ENCODE measurements around the gene SMAD3. TPM values are rescaled to one million over a fixed set of nuclear protein-coding genes. Genes with fewer than 3 reads are reported as not detected.
A peak's percentile ranks its signal among the peaks of the same experiment; 100 is the strongest.

SMAD3 gene
- total RNA-seq, 1 donor from 2014 or later = 53.5 TPM

DNA sequence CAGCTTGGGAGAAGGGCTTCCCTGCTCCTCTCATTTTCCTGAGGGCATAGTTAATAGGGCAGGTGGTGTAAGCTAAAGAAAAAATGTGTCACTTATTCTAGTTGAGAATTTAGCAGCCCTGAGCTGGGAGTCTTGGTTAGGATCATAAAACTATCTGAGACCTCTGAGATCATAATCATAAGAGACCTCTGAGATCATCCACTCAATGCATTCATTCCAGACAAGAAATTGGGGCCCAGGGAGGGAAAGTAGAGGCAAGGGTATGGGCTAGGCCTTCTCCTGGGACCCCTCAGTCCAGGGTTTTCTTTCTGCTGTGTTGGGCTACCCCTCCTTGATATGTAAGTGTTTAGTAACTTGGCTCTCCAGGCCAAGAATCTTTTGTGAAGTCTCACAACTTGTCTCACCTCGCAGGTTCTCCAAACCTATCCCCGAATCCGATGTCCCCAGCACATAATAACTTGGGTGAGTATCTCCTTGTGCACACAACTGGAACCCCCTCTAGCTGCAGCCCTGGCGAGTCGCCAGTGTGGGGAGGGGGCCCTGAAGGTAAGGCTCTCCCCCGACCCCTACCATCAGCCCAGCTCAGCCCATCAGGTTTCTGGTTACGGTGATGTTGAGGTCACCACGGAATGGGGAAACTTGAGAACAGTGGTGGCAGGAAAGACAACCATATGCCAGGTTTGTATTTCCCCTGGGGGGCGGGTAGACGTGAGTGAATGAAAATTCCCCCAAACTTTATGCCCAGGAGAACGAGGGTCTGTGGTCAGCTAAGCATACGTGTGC is 104.9 kb downstream of the SMAD3 start:
- H3K4me3 ChIP-seq = no peak overlapping the region
- peaks cover 54% of the 10 kb centered on the region for H3K4me1 ChIP-seq
- H3K27me3 ChIP-seq = no peaks in the 10 kb centered on the region
- H3K9me3 ChIP-seq = no peaks in the 10 kb centered on the region
- intact Hi-C loops (cut with DNase I) = no loop called here
- DNase-seq (ENCODE audit: extremely low spot score in 2 of 2) = no peak
- peaks cover 0 to 43% of the 10 kb centered on the region in 2 donors for H3K36me3 ChIP-seq
- peak overlapping the region; percentile 17 for H3K27ac ChIP-seq
- TF ChIP-seq, protein P1, sequence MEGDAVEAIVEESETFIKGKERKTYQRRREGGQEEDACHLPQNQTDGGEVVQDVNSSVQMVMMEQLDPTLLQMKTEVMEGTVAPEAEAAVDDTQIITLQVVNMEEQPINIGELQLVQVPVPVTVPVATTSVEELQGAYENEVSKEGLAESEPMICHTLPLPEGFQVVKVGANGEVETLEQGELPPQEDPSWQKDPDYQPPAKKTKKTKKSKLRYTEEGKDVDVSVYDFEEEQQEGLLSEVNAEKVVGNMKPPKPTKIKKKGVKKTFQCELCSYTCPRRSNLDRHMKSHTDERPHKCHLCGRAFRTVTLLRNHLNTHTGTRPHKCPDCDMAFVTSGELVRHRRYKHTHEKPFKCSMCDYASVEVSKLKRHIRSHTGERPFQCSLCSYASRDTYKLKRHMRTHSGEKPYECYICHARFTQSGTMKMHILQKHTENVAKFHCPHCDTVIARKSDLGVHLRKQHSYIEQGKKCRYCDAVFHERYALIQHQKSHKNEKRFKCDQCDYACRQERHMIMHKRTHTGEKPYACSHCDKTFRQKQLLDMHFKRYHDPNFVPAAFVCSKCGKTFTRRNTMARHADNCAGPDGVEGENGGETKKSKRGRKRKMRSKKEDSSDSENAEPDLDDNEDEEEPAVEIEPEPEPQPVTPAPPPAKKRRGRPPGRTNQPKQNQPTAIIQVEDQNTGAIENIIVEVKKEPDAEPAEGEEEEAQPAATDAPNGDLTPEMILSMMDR (IDR thresholded peaks at IDR 0.05) = no peak
- TF ChIP-seq POLR2A (IDR thresholded peaks at IDR 0.05) (no peak), POLR2AphosphoS5 (IDR thresholded peaks at IDR 0.05; ENCODE audit: insufficient read depth in 1 of 2, low read depth in 1 of 2) (no peak)

DNA sequence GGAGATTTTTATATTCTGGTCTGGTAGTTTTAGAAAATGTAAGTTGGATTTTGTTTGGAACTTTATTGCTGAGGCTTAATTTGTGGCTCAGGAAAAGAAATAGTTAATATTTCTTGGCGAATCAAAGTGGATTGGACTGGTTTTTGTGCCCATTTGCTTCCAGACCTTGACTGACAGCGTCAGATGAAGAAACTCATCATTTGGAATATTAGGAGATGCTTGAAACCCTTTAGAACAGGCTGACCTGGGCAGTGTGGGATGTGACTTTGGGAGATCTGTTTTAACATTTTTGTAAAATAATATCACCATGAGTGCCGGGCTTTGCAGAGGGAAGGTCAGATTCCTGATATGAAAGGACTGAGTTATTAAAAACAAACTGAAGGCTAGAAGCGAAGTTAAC is 106.1 kb downstream of the SMAD3 start:
- no peak for DNase-seq (ENCODE audit: extremely low spot score in 2 of 2)
- intact Hi-C loops (cut with DNase I) = no loop called here
- Histone ChIP-seq H3K4me1 (peaks cover 54% of the 10 kb centered on the region), H3K4me3 (no peak overlapping the region), H3K36me3 (peaks cover 0 to 42% of the 10 kb centered on the region in 2 donors), H3K27ac (no peak overlapping the region), H3K27me3 (no peaks in the 10 kb centered on the region), H3K9me3 (no peaks in the 10 kb centered on the region)
- TF ChIP-seq POLR2AphosphoS5 (IDR thresholded peaks at IDR 0.05; ENCODE audit: insufficient read depth in 1 of 2, low read depth in 1 of 2) = no peak

DNA sequence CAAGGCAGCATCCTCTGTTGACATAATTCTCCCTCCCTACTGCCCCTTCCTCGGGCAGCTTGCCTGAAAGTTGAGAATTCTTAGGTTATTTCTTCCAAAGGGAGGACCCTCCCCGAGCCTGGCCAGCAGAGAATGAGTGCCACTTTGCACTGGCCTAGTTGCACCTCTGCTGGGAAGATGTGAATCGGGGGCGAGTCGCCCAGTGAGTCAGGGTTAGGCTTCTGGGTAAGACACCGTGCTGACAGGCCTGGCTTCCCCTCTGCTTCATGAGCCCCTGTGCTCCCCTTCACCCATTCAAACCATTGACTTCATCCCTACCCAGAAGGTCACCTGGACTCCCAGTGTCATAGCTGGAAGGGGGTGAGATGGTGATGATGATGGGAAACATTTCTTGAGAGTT is 106.8 kb downstream of the SMAD3 start:
- H3K27me3 ChIP-seq = no peaks in the 10 kb centered on the region
- DNase-seq (ENCODE audit: extremely low spot score in 2 of 2) = no peak
- no peaks in the 10 kb centered on the region for H3K9me3 ChIP-seq
- H3K27ac ChIP-seq = no peak overlapping the region
- H3K4me1 ChIP-seq = peaks cover 54% of the 10 kb centered on the region
- intact Hi-C loops (cut with DNase I) = no loop called here
- H3K36me3 ChIP-seq = peaks cover 0 to 37% of the 10 kb centered on the region in 2 donors
- no peak overlapping the region for H3K4me3 ChIP-seq
- no peak for TF ChIP-seq POLR2AphosphoS5 (IDR thresholded peaks at IDR 0.05; ENCODE audit: insufficient read depth in 1 of 2, low read depth in 1 of 2)
- TF ChIP-seq POLR2A (IDR thresholded peaks at IDR 0.05) = no peak
- TF ChIP-seq, protein P1 (IDR thresholded peaks at IDR 0.05) = no peak

DNA sequence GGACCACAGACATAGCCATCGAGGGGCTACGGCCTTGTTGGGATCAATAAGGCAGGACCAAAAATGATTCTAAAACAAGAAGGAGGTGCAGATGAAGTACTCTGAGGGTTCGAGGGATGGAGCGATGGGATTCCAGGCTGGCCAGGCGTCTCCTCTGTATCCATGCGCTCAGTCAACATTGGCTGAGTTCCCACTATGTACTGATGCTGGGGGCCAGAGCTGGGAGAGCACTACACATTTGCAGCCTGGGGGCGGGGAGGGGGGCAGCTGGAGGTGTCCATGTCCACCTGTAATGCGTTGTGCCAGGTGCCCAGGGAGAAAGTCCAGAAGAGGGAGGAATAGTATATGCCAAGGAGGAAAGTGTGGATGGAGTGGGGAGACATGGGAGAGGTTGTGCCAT is 107.6 kb downstream of the SMAD3 start:
- Histone ChIP-seq H3K9me3 (no peaks in the 10 kb centered on the region), H3K4me1 (peaks cover 52% of the 10 kb centered on the region), H3K27me3 (no peaks in the 10 kb centered on the region), H3K36me3 (peaks cover 0 to 37% of the 10 kb centered on the region in 2 donors), H3K4me3 (no peak overlapping the region), H3K27ac (no peak overlapping the region)
- intact Hi-C loops (cut with DNase I) = no loop called here
- no peak for DNase-seq (ENCODE audit: extremely low spot score in 2 of 2)
- no peak for TF ChIP-seq POLR2AphosphoS5 (IDR thresholded peaks at IDR 0.05; ENCODE audit: insufficient read depth in 1 of 2, low read depth in 1 of 2)
- TF ChIP-seq, protein P1 (IDR thresholded peaks at IDR 0.05) = no peak
- no peak for TF ChIP-seq POLR2A (IDR thresholded peaks at IDR 0.05)

DNA sequence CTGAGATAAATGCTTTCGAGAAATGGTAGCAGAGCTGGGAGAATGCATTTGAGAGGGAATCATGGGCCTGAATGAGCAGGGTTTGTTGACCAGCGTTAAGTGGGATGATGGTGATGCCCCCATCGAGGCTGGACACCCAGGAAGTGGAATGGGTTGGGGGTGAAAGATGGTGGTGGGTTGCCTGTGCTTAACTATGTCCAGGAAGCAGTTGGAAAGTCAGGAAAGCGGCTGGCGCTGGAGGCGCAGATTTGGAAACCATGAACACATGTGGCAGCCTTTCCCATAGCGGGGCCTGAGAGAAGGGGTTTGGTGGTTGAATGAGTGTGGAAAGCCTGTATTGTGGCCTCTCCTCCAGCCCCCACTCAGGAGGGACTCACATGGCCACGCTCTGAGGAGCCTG is 108.4 kb downstream of the SMAD3 start:
- intact Hi-C loops (cut with DNase I) = no loop called here
- no peak for DNase-seq (ENCODE audit: extremely low spot score in 2 of 2)

More for the DNA sequence above, 108.4 kb downstream of the SMAD3 start:
- Histone ChIP-seq H3K4me3 (no peak overlapping the region), H3K9me3 (no peaks in the 10 kb centered on the region), H3K27ac (no peak overlapping the region), H3K36me3 (peaks cover 0 to 33% of the 10 kb centered on the region in 2 donors), H3K4me1 (peaks cover 52% of the 10 kb centered on the region), H3K27me3 (no peaks in the 10 kb centered on the region)
- TF ChIP-seq POLR2AphosphoS5 (IDR thresholded peaks at IDR 0.05; ENCODE audit: insufficient read depth in 1 of 2, low read depth in 1 of 2) (no peak), POLR2A (IDR thresholded peaks at IDR 0.05) (no peak)
- TF ChIP-seq, protein P1 (IDR thresholded peaks at IDR 0.05) = no peak
